GM21529 (cell line): ENCODE results near the gene PRKCH.
A peak's percentile ranks its signal among the peaks of the same experiment; 100 is the strongest.
"Not testable (repeated sequence)": the region's sequence is repeated elsewhere in the genome, so short reads cannot be mapped to it uniquely, and the experiment has no call there.

ENCODE experiments used
- ATAC-seq: cut with Tn5 transposase; IDR thresholded peaks from one replicate; pipeline ENCODE4 v1.9.1; 2021; ENCODE audit not compliant: unreplicated experiment

The PRKCH gene

GRCh38 chr14:61524936-61525292 is 203.5 kb downstream of the PRKCH start:
- ATAC-seq: no peak

DNA sequence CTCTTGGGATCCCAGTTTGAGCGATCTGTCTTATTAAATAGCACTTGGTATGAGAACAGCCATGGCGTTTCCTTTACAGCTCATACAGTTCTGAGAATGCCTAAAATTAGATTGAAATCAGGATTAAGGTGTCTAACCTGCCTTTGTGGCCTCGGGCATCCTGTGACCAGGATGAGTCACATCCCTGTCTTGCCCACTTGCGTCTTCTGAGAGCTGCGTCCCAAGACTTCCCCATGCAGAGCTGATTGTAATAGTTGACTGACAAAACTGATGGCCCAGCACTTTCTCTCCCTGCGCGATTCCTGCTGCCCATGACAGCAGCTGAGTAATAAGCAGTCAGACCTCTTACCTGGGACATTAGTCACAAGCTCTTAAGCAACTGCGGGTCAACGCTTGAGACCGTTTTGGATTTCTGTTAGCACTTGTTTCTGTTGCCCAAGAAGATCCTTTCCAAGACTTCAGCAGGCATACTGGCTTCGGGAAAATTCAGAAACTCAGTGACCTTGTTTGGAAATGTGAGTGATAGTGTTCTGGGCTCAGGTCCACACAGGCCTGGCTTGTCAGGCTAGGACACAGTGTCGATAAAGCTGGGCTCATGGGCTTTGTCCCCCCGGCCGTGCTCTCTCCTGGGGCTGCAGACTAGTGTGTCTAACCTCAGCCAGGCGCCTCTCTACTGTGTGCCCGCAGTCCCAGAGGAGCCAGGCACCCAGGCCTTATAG is 204.1 kb downstream of the PRKCH start:
- ATAC-seq: peak; percentile 86

GRCh38 chr14:61526405-61527312 is 205.3 kb downstream of the PRKCH start:
- no peak for ATAC-seq

- no peak for ATAC-seq
Measured at GRCh38 chr14:61527325-61528100, 206.1 kb downstream of the PRKCH start.

DNA sequence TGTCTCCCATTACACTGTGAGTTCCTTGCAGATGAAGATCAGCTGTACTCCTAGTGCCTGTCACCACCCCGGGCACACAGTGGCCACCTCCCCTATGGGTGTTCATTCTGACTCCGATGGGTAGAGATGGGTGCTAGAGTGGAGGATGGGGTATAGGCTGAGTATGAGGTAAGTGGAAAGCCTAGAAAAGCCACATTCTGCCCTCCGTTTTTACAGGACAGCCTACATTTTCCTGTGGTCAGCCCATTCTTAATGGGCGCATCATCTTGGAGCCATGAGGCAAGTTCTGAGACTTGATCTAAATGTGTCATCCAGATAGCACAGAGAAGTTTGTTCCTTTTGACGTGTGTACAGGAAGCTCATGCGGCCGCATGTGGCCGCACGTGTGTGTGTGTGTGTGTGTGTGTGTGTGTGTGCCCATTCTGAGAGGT is 207.2 kb downstream of the PRKCH start:
- no peak for ATAC-seq

DNA sequence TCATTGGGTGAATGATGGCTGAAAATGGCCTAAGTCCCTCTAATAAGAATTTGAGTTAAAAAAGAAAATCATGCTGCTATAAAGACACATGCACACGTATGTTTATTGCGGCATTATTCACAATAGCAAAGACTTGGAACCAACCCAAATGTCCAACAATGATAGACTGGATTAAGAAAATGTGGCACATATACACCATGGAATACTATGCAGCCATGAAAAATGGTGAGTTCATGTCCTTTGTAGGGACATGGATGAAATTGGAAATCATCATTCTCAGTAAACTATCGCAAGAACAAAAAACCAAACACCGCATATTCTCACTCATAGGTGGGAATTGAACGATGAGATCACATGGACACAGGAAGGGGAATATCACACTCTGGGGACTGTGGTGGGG is 208.0 kb downstream of the PRKCH start:
- ATAC-seq: not testable (repeated sequence)

DNA sequence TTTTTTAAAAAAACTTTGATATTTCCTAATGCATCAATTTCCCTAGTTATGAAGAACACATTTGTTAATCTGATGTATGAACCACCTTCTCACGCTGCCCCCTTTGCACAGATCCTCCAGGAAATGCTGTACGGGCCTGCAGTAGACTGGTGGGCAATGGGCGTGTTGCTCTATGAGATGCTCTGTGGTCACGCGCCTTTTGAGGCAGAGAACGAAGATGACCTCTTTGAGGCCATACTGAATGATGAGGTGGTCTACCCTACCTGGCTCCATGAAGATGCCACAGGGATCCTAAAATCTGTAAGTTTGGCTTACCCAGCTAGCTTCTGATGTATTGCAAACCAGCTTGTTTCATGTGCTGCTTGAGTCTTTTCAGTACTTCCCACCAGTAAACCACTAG is 208.9 kb downstream of the PRKCH start:
- ATAC-seq: no peak

DNA sequence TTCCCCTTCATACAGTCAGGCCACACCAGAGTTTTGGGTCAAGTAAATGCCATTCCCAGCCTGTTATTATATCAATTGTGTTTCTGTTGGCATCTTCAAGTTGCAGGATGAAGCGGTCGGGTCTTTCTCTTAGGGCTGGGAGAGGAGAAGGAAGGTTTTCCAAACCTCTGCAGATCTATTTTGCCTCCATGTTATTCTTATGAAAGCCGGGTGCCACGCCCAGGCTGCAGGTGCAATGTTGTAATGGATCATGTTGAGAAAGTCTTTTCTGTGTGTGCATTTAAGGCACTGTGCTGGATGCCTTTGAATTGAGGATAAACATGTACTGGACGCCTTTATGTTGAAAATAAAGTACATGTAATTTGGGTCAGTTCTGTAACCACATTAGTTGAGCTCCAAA is 209.5 kb downstream of the PRKCH start:
- no peak for ATAC-seq

GRCh38 chr14:61531465-61532122 is 210.2 kb downstream of the PRKCH start:
- ATAC-seq: no peak

DNA sequence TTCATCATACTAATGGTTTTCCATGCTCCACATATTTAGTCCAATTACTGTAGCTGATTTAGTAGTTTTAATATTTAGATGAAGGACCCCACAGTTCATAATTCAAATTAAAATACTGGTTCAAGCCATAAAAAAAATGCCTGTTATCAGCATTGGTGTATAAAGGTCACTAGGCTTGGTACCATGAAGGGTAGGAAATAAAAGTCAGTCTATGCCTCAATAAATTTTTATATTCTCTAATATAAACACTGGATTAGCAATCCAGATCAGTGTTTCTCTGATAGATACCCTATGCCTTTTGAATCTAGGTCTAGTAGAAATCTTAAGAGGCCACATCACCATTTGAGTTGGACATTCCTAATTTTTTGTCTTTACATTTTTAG is 210.7 kb downstream of the PRKCH start:
- no peak for ATAC-seq

GRCh38 chr14:61532763-61533162 is 211.4 kb downstream of the PRKCH start:
- no peak for ATAC-seq

DNA sequence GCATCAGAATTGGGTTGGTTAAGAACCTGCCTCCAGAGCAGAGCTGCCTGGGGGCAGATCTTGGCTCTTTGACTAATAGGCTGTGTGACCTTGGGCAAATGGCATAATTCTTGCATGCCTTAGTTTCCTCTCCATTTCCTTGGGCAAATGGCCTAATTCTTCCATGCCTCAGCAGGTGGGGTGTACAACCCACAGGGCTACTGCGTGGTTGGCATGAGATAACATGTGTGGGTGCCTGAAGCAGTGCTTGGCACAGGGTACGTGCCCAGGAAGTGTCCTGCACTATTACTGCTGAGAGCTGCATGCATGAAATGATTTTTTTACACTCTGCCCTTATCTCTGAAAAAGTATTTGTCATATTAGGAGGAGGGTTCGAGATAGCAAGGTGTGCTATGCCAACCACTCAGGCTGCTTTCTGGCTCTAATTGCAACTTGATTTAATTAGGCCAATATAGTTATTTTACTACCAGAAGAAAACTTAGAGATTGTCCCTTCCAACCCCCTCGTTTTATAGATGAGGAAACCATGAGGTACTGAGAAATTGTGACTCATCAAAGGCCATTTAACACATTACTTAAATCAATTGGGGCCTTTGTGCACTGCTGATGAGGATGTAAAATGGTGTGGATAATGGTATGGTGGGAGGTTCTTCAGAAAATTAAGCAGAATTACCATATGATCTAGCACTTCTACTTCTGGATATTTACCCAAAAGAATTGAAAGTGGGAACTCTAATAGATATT is 212.3 kb downstream of the PRKCH start:
- no peak for ATAC-seq

DNA sequence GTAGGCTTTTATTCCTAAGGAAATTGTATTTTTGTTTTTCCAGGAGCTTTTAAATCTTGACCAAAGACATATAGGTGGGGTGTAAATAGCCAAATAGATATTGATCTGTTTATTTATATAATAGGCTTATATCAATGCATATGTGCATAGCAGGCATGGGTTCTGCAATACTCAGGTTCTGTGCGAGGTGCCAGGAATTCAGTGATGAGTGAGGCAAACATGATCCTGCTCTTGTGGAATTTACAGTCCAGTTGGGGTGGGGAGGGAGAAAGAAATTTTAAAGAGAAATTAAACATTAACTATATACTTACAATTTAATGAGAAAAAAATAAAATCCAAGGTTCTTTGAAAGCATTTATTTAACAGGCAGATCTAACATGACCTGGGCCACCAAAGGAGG is 213.7 kb downstream of the PRKCH start:
- ATAC-seq: no peak

- ATAC-seq: no peak
Measured at GRCh38 chr14:61535458-61535857, 214.1 kb downstream of the PRKCH start.

DNA sequence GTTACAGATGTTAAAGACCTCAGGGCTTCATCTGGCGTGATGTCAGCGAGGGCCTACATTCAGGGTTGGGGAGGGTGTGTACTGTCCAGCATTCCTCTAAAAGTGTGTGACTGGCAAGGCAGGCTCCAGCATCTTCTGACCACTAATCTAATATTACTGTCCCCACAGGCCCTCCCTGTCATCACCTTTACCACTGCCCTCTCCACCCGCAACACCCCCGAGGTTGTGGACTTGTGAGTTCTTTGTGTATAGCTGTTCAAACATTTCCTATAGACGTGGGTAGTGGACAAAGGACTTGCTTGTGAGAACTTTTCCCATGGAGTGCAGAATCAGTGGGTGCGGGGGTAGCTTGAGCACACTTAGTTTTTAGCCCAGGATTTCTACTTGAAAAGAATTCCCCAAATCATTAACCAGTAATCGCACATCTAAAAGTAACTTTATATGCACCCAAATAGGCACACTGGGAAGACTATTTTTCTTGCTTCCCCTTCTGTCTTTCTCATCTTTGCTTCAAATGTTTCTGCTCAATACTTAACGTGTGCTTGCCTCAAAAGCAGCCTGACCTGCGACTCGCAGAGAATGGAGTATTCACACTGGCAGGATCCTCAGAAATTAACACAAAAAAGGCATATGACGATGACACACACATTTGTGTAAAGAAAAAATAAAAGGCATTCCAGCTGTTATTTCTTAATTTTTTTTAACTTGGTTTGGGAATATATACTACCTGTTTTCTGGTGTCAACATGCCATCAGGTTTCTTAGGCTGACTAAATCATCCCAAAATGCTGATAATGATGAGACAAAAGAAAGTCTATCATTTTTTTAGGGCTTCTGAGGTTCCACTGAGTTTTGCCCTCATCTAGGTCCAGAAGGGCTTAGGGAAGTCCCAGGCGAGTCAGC is 215.5 kb downstream of the PRKCH start:
- no peak for ATAC-seq

DNA sequence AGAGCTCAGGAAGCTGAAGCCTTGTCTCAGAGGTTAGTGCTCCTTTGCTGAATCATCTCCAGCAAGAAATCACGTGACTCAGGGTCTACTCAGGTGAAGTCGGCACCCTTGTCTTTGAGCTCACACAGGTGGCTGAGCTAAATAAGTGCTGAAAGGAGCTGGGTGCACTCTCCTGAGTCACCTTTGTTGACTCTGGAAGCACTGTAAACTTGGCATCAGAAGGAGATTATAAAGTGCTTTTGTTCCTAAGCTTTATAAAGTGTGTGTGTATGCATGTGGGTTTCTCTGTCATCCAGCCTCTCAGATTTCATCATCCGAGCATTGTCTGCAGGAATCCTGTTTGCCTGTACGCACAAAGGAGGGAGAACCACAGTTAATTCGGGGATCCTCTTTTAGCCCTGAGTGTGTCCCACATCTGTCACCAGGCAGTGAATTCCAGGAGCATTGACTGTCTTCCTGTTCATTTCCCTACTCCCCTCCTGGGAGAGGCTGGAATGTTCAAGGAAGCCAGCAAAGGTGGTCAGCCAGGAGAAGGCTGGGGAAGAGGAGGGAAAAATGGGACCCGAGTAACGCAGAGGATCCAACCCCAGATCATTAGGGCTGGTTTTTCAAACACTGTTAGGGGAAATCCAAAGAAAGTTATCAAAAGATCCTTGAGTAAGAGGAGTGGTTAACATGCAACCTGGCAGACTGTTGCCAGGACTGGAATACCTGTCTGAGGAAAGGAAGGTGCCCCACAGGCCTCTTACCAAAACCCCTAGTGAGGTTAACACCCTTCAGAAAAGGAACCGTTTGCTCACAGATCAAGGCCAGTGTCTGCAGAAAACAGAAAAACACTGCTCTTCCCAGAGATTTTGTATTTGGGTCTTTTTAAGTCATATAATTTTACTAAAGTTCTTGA is 216.4 kb downstream of the PRKCH start:
- ATAC-seq: peak; percentile 83

DNA sequence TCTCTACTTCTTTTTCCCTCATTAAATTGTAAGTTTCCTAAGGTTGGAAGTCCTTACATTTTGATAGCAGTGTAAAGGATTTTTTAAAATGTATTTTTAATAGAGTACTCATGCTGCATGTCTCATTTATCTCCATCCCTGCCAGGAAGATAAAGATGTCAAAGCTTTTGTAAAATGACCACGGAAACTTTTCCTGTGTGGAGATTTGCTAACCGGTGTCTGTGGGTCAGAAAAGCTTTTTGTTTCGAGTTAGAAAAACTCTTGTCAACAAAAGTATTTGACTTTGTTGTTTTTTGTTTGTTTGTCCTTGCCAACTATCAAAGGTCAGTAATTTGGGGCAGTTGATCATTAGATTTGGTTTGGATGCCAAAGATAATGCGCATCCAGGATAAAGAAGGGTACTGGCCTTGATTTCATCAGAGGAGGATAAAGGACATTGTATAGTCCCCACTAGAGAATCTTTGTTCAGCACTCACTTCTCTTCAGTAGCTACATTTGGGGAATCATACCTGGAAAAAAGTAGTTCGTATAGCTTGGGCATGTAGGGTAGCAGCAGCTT is 217.2 kb downstream of the PRKCH start:
- no peak for ATAC-seq

GRCh38 chr14:61539631-61540030 is 218.3 kb downstream of the PRKCH start:
- ATAC-seq: no peak
